Activated naive CD8-positive, alpha-beta T cell treated with anti-CD3 and anti-CD28 coated beads for 36 hours (primary cell): ENCODE data around the gene APOC3. TPM values are rescaled to one million over a fixed set of nuclear protein-coding genes. Genes with fewer than 3 reads are reported as not detected.

ENCODE experiments used
- DNase-seq: peaks from one replicate; pipeline ENCODE4 v3.0.0; 2021
- H3K27ac Mint-ChIP-seq: one replicate; pipeline ENCODE4 v1.8.0; 2022; ENCODE audit warnings: mild to moderate bottlenecking, moderate library complexity, mixed read lengths
- H3K27me3 Mint-ChIP-seq: one replicate; pipeline ENCODE4 v1.8.0; 2022; ENCODE audit warnings: mild to moderate bottlenecking, mixed read lengths
- H3K36me3 Mint-ChIP-seq: one replicate; pipeline ENCODE4 v1.8.0; 2021; ENCODE audit warnings: mild to moderate bottlenecking, mixed read lengths
- H3K4me1 Mint-ChIP-seq: one replicate; pipeline ENCODE4 v1.8.0; 2021; ENCODE audit warnings: mixed read lengths
- H3K4me3 Mint-ChIP-seq: one replicate; pipeline ENCODE4 v1.8.0; 2022; ENCODE audit warnings: mild to moderate bottlenecking, moderate library complexity, mixed read lengths
- H3K9me3 Mint-ChIP-seq: one replicate; pipeline ENCODE4 v1.8.0; 2022; ENCODE audit warnings: mixed read lengths
- total RNA-seq, 2 experiments: library from RNA; stranded (reverse); gene quantifications; one replicate each; pipeline ENCODE4 v1.2.3, GENCODE V29; 2021

APOC3 gene
- total RNA-seq, 2 experiments from 2014 or later: not detected

GRCh38 chr11:116844722-116845121 is 15.0 kb downstream of the APOC3 start:
- H3K4me3 Mint-ChIP-seq: no peak overlapping the region
- no peaks in the 10 kb centered on the region for H3K9me3 Mint-ChIP-seq
- no peaks in the 10 kb centered on the region for H3K4me1 Mint-ChIP-seq
- no peaks in the 10 kb centered on the region for H3K27me3 Mint-ChIP-seq
- H3K36me3 Mint-ChIP-seq: peaks cover 4% of the 10 kb centered on the region
- H3K27ac Mint-ChIP-seq: no peak overlapping the region
- no peak for DNase-seq

GRCh38 chr11:116847612-116848011 is 17.9 kb downstream of the APOC3 start:
- DNase-seq: no peak
- Mint-ChIP-seq H3K27me3 (no peaks in the 10 kb centered on the region), H3K4me1 (peaks cover 16% of the 10 kb centered on the region), H3K4me3 (no peak overlapping the region), H3K27ac (no peak overlapping the region), H3K9me3 (no peaks in the 10 kb centered on the region), H3K36me3 (peaks cover 4% of the 10 kb centered on the region)

- Mint-ChIP-seq H3K36me3 (peaks cover 5% of the 10 kb centered on the region), H3K27me3 (no peaks in the 10 kb centered on the region), H3K4me3 (no peak overlapping the region), H3K27ac (no peak overlapping the region), H3K4me1 (peaks cover 30% of the 10 kb centered on the region), H3K9me3 (no peaks in the 10 kb centered on the region)
- DNase-seq: no peak
Observed at GRCh38 chr11:116849060-116849459, 19.4 kb downstream of the APOC3 start.

- peaks cover 34% of the 10 kb centered on the region for H3K4me1 Mint-ChIP-seq
- no peaks in the 10 kb centered on the region for H3K27me3 Mint-ChIP-seq
- no peaks in the 10 kb centered on the region for H3K9me3 Mint-ChIP-seq
- H3K36me3 Mint-ChIP-seq: peaks cover 8% of the 10 kb centered on the region
- DNase-seq: no peak
- H3K27ac Mint-ChIP-seq: no peak overlapping the region
- H3K4me3 Mint-ChIP-seq: no peak overlapping the region
Observed at GRCh38 chr11:116849486-116849885, 19.8 kb downstream of the APOC3 start.

GRCh38 chr11:116851626-116852025 is 21.9 kb downstream of the APOC3 start:
- Mint-ChIP-seq H3K4me1 (peaks cover 49% of the 10 kb centered on the region), H3K27ac (peak overlapping the region; percentile 84), H3K4me3 (peak overlapping the region; percentile 12), H3K27me3 (no peaks in the 10 kb centered on the region), H3K9me3 (peaks cover 2% of the 10 kb centered on the region), H3K36me3 (peaks cover 21% of the 10 kb centered on the region)
- peak; percentile 57 for DNase-seq

- peak; percentile 23 for DNase-seq
- peaks cover 18% of the 10 kb centered on the region for H3K36me3 Mint-ChIP-seq
- no peaks in the 10 kb centered on the region for H3K27me3 Mint-ChIP-seq
- H3K9me3 Mint-ChIP-seq: peaks cover 2% of the 10 kb centered on the region
- peak overlapping the region; percentile 84 for H3K27ac Mint-ChIP-seq
- peaks cover 53% of the 10 kb centered on the region for H3K4me1 Mint-ChIP-seq
- peak overlapping the region; percentile 12 for H3K4me3 Mint-ChIP-seq
Observed at GRCh38 chr11:116852261-116853031, 22.7 kb downstream of the APOC3 start.

DNA sequence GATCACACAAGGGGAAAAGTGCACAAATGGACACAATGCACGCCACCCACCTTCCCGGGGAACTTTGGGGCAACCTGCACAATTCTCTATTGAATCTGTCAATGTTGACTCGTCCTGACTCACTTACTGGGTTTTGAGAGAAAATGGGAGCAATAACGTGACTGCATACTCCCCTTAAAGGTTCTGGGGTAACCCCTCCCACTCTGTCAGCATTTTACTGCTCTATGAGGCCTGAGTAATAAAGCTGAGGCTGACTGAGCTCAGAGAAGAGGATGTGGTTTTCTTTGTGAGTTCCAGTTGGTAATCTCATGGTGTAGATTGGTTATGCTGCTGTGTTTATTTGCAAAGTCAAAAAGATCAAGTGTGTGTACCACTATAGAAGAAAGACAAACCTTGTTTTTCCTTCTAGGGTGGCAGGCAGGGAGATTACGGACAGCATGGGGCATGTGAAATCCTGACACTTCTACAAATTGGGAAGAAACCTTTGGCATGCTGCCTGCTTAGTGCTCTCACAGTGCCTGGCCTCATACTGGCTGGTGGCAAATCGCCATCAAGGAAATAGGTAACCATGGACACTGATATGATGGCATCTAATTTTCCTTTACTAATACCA is 23.9 kb downstream of the APOC3 start:
- peaks cover 18% of the 10 kb centered on the region for H3K36me3 Mint-ChIP-seq
- DNase-seq: peak; percentile 52
- peaks cover 2% of the 10 kb centered on the region for H3K9me3 Mint-ChIP-seq
- peaks cover 53% of the 10 kb centered on the region for H3K4me1 Mint-ChIP-seq
- peak overlapping the region; percentile 84 for H3K27ac Mint-ChIP-seq
- peak overlapping the region; percentile 30 for H3K4me3 Mint-ChIP-seq
- no peaks in the 10 kb centered on the region for H3K27me3 Mint-ChIP-seq

- no peak overlapping the region for H3K4me3 Mint-ChIP-seq
- no peak for DNase-seq
- H3K4me1 Mint-ChIP-seq: peaks cover 53% of the 10 kb centered on the region
- no peak overlapping the region for H3K27ac Mint-ChIP-seq
- H3K36me3 Mint-ChIP-seq: peaks cover 21% of the 10 kb centered on the region
- H3K9me3 Mint-ChIP-seq: peaks cover 2% of the 10 kb centered on the region
- H3K27me3 Mint-ChIP-seq: no peaks in the 10 kb centered on the region
Observed at GRCh38 chr11:116855413-116855812, 25.7 kb downstream of the APOC3 start.

- no peak for DNase-seq
- Mint-ChIP-seq H3K4me1 (peaks cover 48% of the 10 kb centered on the region), H3K4me3 (no peak overlapping the region), H3K27ac (no peak overlapping the region), H3K36me3 (peaks cover 28% of the 10 kb centered on the region), H3K27me3 (no peaks in the 10 kb centered on the region), H3K9me3 (peaks cover 2% of the 10 kb centered on the region)
Observed at GRCh38 chr11:116856423-116856822, 26.7 kb downstream of the APOC3 start.

- peaks cover 39% of the 10 kb centered on the region for H3K4me1 Mint-ChIP-seq
- H3K27me3 Mint-ChIP-seq: no peaks in the 10 kb centered on the region
- no peak overlapping the region for H3K4me3 Mint-ChIP-seq
- peaks cover 2% of the 10 kb centered on the region for H3K9me3 Mint-ChIP-seq
- no peak overlapping the region for H3K27ac Mint-ChIP-seq
- peaks cover 33% of the 10 kb centered on the region for H3K36me3 Mint-ChIP-seq
- DNase-seq: no peak
Observed at GRCh38 chr11:116857316-116857715, 27.6 kb downstream of the APOC3 start.

GRCh38 chr11:116857936-116858335 is 28.2 kb downstream of the APOC3 start:
- no peak overlapping the region for H3K27ac Mint-ChIP-seq
- H3K4me1 Mint-ChIP-seq: peaks cover 33% of the 10 kb centered on the region
- H3K9me3 Mint-ChIP-seq: peaks cover 2% of the 10 kb centered on the region
- H3K4me3 Mint-ChIP-seq: no peak overlapping the region
- DNase-seq: no peak
- H3K36me3 Mint-ChIP-seq: peaks cover 31% of the 10 kb centered on the region
- H3K27me3 Mint-ChIP-seq: no peaks in the 10 kb centered on the region

DNA sequence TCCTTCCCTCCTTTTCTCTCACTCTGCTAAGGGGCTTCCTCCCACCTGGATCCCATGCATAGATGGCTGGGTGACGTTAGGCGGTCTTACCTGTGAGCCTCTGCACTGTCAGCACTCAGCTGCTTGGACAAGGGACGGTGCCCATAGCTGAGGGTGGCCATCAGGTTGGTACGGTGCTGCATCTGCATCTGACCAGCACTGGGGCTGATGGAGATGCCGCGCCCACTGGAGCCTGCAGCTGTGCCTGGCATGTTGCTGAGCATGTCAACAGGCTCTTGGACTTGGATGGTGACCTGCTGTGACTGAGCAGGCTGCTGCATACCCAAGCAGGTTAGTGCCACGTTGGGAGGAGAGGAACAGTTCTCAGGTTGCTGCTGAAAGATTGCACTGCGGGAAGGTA is 29.5 kb downstream of the APOC3 start:
- DNase-seq: no peak
- Mint-ChIP-seq H3K4me1 (peaks cover 22% of the 10 kb centered on the region), H3K27me3 (no peaks in the 10 kb centered on the region), H3K27ac (peak overlapping the region; percentile 10), H3K9me3 (peaks cover 2% of the 10 kb centered on the region), H3K36me3 (peaks cover 35% of the 10 kb centered on the region), H3K4me3 (no peak overlapping the region)

GRCh38 chr11:116860303-116860702 is 30.6 kb downstream of the APOC3 start:
- Mint-ChIP-seq H3K27me3 (no peaks in the 10 kb centered on the region), H3K4me1 (peaks cover 15% of the 10 kb centered on the region), H3K27ac (no peak overlapping the region), H3K36me3 (peaks cover 26% of the 10 kb centered on the region), H3K9me3 (no peaks in the 10 kb centered on the region), H3K4me3 (no peak overlapping the region)
- DNase-seq: no peak

- Mint-ChIP-seq H3K27me3 (no peaks in the 10 kb centered on the region), H3K36me3 (peaks cover 19% of the 10 kb centered on the region), H3K4me1 (peaks cover 5% of the 10 kb centered on the region), H3K4me3 (no peak overlapping the region), H3K27ac (no peak overlapping the region), H3K9me3 (no peaks in the 10 kb centered on the region)
- no peak for DNase-seq
Observed at GRCh38 chr11:116861539-116861938, 31.8 kb downstream of the APOC3 start.

DNA sequence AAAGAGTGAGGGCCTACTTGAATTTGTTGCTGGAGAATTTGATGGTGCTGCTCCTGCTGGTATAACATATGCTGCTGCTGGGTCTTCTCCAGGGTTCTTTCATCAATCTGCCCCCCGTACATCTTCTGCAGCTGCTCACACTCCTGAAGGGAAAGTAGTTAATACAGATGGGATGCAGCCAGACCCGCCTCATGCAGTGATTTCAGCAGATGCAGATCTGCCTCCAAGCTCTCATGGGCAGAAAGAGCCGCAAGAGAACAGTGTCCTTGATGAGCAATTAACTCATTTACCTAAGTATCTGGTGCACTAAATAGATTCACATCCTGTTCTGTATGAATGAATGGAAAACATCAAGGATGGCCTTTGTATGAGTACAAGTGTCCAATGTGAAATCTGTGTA is 32.5 kb downstream of the APOC3 start:
- H3K27me3 Mint-ChIP-seq: no peaks in the 10 kb centered on the region

GRCh38 chr11:116862951-116863350 is 33.2 kb downstream of the APOC3 start:
- Mint-ChIP-seq H3K9me3 (no peaks in the 10 kb centered on the region), H3K36me3 (peaks cover 19% of the 10 kb centered on the region), H3K4me3 (no peak overlapping the region), H3K4me1 (no peaks in the 10 kb centered on the region), H3K27ac (no peak overlapping the region), H3K27me3 (no peaks in the 10 kb centered on the region)
- DNase-seq: no peak

More for the DNA sequence above, 32.5 kb downstream of the APOC3 start:
- H3K27ac Mint-ChIP-seq: no peak overlapping the region
- H3K4me3 Mint-ChIP-seq: no peak overlapping the region
- peaks cover 19% of the 10 kb centered on the region for H3K36me3 Mint-ChIP-seq
- H3K9me3 Mint-ChIP-seq: no peaks in the 10 kb centered on the region
- H3K4me1 Mint-ChIP-seq: peaks cover under 1% of the 10 kb centered on the region
- DNase-seq: no peak
